PFSK-1 (cell line): ENCODE results near the gene AUNIP.
A peak's percentile ranks its signal among the peaks of the same experiment; 100 is the strongest.

Experiments
- FOXP2 ChIP-seq: optimal IDR thresholded peaks from 2 replicates; pipeline ENCODE3; 2011; ENCODE audit warnings: borderline replicate concordance, control low read depth, inconsistent platforms; ENCODE audit not compliant: insufficient read depth; ENCODE audit errors: extremely low read length, extremely low read depth
- POLR2AphosphoS5 ChIP-seq: IDR thresholded peaks from 2 replicates; pipeline ENCODE4 v1.6.1; 2012; ENCODE audit warnings: low read depth, mild to moderate bottlenecking, control low read depth, low read length, moderate library complexity
- SIN3A ChIP-seq: IDR thresholded peaks from 2 replicates; pipeline ENCODE4 v1.6.1; 2012; ENCODE audit warnings: mild to moderate bottlenecking, low read length, moderate library complexity, borderline replicate concordance; ENCODE audit not compliant: insufficient read depth
- TAF1 ChIP-seq: IDR thresholded peaks from 2 replicates; pipeline ENCODE4 v1.6.1; 2012; ENCODE audit warnings: low read length, control low read depth, borderline replicate concordance; ENCODE audit not compliant: insufficient read depth
- TF ChIP-seq, protein P1 (sequence below), 2 experiments: IDR thresholded peaks; 2 replicates each; pipeline versions ENCODE4 v1.6.1 to v1.8.0; 2011 to 2012; ENCODE audit warnings: low read depth in 2 of 2, low read length in 2 of 2, control low read depth in 1 of 2, inconsistent platforms in 1 of 2, mild to moderate bottlenecking in 1 of 2, moderate library complexity in 1 of 2; ENCODE audit not compliant: insufficient read depth in 1 of 2

Gene AUNIP

DNA sequence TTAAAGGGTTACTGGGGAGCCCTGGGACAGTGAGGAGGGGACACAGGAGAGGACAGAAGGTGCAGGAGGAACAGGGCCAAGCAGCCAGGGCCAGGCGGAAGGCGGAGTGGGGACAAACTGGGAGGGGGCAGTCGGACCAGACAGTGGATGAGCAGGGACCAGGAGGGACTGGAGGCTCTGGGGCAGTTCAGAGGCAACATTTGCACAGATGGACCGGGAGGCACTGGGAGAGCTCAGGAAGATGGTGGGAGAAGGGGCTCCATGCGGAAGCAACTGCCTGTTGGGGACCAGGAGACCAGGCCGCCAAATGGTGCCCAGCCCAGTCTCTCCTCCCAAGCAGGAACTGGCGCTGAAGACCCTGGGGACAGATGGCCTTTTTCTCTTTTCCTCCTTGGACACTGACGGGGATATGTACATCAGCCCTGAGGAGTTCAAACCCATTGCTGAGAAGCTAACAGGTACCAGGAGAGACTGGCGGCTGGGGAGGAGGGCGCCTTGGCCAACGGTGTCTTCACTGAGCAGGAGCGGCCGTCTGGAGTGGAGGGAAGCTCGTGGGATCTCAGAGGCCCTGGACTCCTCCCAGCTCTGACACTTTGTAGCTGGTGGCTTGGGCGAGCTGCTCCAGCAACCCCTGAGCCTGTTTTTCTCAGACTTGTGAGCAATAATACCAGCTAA, 58.4 kb downstream of the AUNIP start:
- no peak for TF ChIP-seq TAF1
- TF ChIP-seq FOXP2, result no peak
- TF ChIP-seq, protein P1, sequence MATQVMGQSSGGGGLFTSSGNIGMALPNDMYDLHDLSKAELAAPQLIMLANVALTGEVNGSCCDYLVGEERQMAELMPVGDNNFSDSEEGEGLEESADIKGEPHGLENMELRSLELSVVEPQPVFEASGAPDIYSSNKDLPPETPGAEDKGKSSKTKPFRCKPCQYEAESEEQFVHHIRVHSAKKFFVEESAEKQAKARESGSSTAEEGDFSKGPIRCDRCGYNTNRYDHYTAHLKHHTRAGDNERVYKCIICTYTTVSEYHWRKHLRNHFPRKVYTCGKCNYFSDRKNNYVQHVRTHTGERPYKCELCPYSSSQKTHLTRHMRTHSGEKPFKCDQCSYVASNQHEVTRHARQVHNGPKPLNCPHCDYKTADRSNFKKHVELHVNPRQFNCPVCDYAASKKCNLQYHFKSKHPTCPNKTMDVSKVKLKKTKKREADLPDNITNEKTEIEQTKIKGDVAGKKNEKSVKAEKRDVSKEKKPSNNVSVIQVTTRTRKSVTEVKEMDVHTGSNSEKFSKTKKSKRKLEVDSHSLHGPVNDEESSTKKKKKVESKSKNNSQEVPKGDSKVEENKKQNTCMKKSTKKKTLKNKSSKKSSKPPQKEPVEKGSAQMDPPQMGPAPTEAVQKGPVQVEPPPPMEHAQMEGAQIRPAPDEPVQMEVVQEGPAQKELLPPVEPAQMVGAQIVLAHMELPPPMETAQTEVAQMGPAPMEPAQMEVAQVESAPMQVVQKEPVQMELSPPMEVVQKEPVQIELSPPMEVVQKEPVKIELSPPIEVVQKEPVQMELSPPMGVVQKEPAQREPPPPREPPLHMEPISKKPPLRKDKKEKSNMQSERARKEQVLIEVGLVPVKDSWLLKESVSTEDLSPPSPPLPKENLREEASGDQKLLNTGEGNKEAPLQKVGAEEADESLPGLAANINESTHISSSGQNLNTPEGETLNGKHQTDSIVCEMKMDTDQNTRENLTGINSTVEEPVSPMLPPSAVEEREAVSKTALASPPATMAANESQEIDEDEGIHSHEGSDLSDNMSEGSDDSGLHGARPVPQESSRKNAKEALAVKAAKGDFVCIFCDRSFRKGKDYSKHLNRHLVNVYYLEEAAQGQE (IDR thresholded peaks at IDR 0.05; ENCODE audit: insufficient read depth in 1 of 2, low read depth in 2 of 2, low read length in 2 of 2), result no peak
- no peak for TF ChIP-seq SIN3A
- TF ChIP-seq POLR2AphosphoS5, result no peak

DNA sequence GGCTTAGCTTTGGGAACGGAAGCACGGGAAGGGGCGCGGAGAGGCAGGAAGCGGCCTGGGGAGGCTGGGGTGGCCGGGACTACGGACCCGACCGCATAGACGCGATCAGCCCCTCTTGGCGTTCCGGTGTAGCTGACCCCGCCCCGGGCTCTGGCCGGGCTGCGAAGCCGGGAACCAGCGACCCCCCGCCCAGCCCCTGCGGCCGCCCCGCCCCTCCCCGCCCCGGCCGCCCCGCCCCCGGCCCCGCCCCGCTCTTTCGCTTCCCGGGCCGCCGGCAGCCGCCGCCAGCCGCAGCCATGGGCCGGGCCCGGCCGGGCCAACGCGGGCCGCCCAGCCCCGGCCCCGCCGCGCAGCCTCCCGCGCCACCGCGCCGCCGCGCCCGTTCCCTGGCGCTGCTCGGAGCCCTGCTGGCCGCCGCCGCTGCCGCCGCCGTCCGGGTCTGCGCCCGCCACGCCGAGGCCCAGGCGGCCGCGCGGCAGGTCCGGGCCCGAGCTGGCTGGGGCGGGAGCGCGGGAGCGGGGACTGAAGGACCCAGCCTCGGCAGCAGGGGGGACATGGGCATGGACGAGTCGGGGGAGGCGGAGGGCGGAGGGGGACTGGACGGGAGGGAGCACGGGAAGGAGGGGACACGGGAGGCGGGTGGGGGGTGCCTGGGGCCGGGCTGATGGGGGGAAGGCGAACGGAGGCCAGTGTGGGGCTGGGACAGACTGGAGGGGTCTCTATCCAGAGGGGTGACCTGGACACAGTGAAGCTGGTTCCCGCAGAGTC, 59.1 kb downstream of the AUNIP start, which contains the start of gene SELENON:
TSS of gene SELENON (plus strand) at position 259 of the 768 bp plus-strand sequence. CDS start at position 297, 38 bp downstream.
- TF ChIP-seq SIN3A (no peak), FOXP2 (peak; percentile 71), POLR2AphosphoS5 (0 out of 2 replicates have a peak, but pooled peaks have one; percentile 37)

DNA sequence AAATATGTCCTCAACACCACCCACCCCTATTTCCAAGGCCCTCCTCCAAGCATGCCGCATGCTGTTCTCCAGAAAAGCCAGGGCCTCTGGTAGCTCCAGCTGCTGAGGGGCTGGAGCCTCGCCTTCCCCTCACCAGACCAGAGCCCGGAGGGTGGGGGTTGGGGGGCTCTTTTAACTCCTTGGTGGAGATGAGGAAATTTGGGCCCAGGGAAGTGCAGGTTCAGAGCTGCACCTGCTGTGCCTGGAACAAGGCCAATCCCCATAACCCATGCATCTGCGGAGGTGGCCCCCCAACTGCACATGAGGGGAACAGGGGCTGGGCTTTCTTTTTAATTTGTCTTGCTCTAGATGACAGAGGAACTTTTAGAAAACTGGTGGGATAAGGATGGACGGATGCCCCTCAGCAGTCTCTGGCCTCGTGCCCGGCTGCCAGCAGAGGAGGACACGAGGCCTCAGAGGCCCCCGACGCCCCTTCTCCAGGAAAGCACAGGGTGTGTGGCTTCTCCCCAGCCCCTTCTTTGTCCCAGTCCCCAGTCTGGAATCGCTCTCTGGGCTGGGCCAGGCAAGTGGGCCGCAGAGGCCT, 59.8 kb downstream of the AUNIP start:
- no peak for TF ChIP-seq FOXP2
- TF ChIP-seq SIN3A, result no peak
- TF ChIP-seq, protein P1 (IDR thresholded peaks at IDR 0.05; ENCODE audit: insufficient read depth in 1 of 2, low read depth in 2 of 2, low read length in 2 of 2), result no peak
- no peak for TF ChIP-seq TAF1
- TF ChIP-seq POLR2AphosphoS5, result no peak

DNA sequence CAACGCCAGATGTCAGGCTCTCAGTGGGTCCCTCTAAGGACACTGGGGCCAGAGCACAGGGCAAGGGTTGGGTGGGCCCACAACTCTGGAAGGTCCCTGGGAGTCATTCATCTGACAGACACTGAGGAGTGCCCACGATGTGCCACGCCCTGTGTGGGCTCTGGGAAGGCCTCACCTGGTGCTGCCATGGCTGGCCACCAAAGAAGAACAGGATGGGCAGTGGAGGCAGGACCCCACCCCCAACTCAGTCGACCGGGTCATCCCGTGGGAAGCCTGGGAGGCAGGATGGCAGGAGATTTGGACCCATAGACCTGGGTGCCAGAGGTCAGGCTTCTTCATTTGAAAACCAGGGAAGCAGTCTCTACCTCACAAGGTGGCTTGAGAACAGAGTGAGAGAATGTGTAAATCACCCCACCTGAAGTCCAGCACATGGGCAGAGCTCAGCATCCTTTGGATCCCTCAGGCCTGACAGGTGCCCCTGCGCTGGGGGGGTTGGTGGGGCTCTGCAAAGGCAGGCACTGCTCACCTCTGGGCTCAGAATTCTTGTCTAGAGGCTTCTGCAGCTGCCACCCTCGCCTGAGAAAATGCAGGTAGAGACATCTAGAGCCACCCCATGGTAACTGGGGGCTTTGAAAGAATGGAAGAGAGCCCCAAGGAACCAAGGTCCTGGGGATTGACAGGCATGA, 60.4 kb downstream of the AUNIP start:
- TF ChIP-seq, protein P1 (IDR thresholded peaks at IDR 0.05; ENCODE audit: insufficient read depth in 1 of 2, low read depth in 2 of 2, low read length in 2 of 2), result no peak
- TF ChIP-seq TAF1, result no peak
- TF ChIP-seq SIN3A, result no peak
- TF ChIP-seq POLR2AphosphoS5, result no peak
- no peak for TF ChIP-seq FOXP2

DNA sequence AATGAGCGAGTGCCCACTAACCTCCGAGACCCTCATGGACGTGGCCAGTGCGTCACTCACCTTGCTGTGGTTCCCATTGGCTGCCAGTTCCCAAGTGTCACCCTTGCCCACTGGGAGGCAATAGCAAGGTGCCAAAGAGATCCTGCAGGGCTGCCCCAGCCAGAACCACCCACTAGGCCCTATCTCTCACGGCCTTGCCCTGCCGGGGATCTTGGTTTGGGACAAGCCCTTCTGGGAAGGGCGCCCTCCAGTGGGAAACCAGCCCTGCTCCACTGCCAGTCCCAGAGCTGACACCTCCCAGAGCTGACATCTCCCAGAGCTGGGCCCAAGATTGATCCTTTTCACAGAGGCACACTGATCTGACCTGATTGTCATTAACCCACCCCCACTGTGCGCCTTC, 61.3 kb downstream of the AUNIP start:
- TF ChIP-seq TAF1, result no peak
- no peak for TF ChIP-seq SIN3A
- TF ChIP-seq FOXP2, result no peak
